Fibroblast of the aortic adventitia (primary cell): ENCODE results near the gene GRM8. TPM values are rescaled to one million over a fixed set of nuclear protein-coding genes. Genes with fewer than 3 reads are reported as not detected.

ENCODE experiments used
- DNase-seq: peaks from one replicate; pipeline ENCODE4 v3.0.0-alpha.2; 2010; ENCODE audit warnings: low read depth
- H3K4me3 ChIP-seq: 2 replicates; pipeline ENCODE4 v1.5.1; 2011; ENCODE audit warnings: low read depth, mild to moderate bottlenecking, control low read depth, low read length, moderate library complexity
- CTCF ChIP-seq: IDR thresholded peaks from 2 replicates; pipeline ENCODE4 v1.5.1; 2011; ENCODE audit warnings: mild to moderate bottlenecking, low read length, control low read depth, inconsistent platforms; ENCODE audit not compliant: insufficient read depth
- total RNA-seq: library from RNA; depleted of rRNA; stranded (reverse); fragments of >200 nt; gene quantifications from 2 replicates; pipeline ENCODE4 v1.2.3, GENCODE V29; 2012; ENCODE audit warnings: low replicate concordance

GRM8 gene
- total RNA-seq, 1 donor = 0.36 TPM

GRCh38 chr7:127189886-127190285 lies 62.9 kb downstream of the GRM8 start:
- TF ChIP-seq CTCF = no peak
- no peak for DNase-seq
- H3K4me3 ChIP-seq = no peak overlapping the region

DNA sequence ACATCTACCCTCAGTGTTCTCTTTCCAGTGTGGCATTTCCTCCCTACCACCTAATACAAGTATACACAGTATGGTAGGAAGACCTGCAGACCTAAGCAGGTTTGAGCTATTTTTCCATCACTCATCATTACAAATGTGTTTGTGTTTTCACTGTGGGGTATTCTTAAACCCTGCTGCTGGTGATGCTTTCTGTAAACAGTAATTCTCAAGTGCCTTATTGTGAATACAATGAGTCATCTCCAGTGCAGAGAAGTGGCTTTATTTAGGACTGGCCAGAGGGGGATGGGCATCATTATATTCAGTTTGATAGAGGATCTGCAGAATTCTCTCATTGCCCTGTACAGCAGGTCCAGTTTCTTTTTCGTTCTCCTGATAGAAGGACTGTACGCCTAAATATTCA lies 63.7 kb downstream of the GRM8 start:
- no peak overlapping the region for H3K4me3 ChIP-seq
- no peak for TF ChIP-seq CTCF
- DNase-seq = no peak

DNA sequence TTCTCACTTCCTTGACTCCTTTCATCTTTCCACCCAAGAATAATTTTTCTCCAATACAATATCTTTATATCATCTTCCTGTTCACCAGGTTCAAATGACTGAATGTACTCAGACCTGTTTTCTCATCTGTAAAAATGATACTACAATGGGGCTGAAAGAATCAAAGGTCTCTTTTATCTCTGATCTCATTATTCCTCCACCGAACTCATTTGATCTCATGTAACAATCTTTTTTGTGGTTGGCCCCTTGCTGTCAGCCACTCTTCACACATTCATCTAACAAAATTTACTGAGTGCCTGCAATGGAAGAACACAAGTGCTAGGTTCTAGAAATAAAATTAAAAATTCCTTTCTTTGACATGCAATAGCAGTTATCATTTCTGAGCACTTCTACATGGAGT lies 65.0 kb downstream of the GRM8 start:
- DNase-seq = no peak
- H3K4me3 ChIP-seq = no peak overlapping the region
- TF ChIP-seq CTCF = no peak

DNA sequence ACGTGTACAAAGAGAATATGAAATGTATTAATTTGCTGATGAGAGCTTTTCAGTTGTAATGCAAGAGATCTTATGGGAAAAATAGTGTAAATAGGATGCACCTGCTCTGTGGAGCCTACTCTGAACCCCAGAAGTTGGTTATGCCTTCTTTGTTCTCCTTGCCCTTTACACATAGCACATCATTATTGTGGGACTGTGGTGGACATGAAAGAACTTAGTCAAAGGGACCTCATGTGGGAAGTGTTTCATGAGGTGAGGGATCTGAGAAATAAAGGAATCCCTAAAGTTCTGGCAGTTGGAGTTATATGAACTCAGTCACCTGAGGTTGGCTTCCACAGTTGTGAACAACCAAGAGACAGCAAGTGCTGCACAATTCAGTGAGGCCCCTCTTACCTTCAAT lies 66.1 kb downstream of the GRM8 start:
- TF ChIP-seq CTCF = no peak
- DNase-seq = no peak
- H3K4me3 ChIP-seq = no peak overlapping the region

DNA sequence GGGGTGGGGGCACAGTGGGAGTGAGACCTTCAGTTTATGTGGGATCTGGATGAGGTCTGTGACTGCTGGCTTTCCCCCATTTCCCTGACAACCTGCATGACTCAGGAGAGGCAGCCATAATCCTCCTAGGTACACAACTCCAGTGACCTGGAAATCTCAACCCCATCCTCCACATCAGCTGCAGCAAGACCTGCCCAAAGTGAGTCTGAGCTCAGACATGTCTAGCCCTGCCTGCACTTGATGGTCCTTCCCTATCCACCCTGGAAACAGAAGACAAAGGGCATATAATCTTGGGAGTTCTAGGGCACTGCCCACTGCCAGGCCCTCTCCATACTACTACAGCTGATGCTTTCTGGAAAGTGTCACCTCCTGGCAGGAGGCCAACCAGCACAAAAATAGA lies 75.6 kb downstream of the GRM8 start:
- H3K4me3 ChIP-seq = no peak overlapping the region
- no peak for DNase-seq
- TF ChIP-seq CTCF = no peak

GRCh38 chr7:127162366-127162765 lies 90.4 kb downstream of the GRM8 start:
- no peak for TF ChIP-seq CTCF
- no peak for DNase-seq
- no peak overlapping the region for H3K4me3 ChIP-seq

- no peak overlapping the region for H3K4me3 ChIP-seq
- no peak for DNase-seq
- TF ChIP-seq CTCF = no peak
Measured at GRCh38 chr7:127158659-127159058, 94.1 kb downstream of the GRM8 start.
